Sigmoid colon (tissue), 4 donors: ENCODE measurements around the gene PLK2.

Experiments
- CTCF ChIP-seq, 4 experiments: fragments of 450-650 bp in 3 of 4; fragments of 200-600 bp in 1 of 4; IDR thresholded peaks; one replicate each; pipeline ENCODE4 v1.5.1; 2016 to 2019; ENCODE audit warnings: antibody characterized with exemption in 4 of 4, mild to moderate bottlenecking in 3 of 4, moderate library complexity in 2 of 4
- POLR2AphosphoS5 ChIP-seq, 4 donors: sonication (generic); formaldehyde crosslinking; IDR thresholded peaks; one replicate each; pipeline ENCODE4 v1.6.1; 2017; ENCODE audit warnings: antibody characterized with exemption in 4 of 4

- TF ChIP-seq CTCF (IDR thresholded peaks at IDR 0.05) (no peak), POLR2AphosphoS5 (IDR thresholded peaks at IDR 0.05) (no peak)
Measured at GRCh38 chr5:58455480-58455879, 4.4 kb downstream of the PLK2 start.
